ENCODE measurements around the gene BACE2. TPM values are rescaled to one million over a fixed set of nuclear protein-coding genes. Genes with fewer than 3 reads are reported as not detected.

BACE2 gene
- total RNA-seq, 1 donor from 2014 or later, result 16.0 TPM

- TF ChIP-seq CTCF (IDR thresholded peaks at IDR 0.05; ENCODE audit: borderline replicate concordance), result peak; percentile 82
- H3K4me1 ChIP-seq, result peaks cover 5% of the 10 kb centered on the region
- intact Hi-C loops (cut with micrococcal nuclease), result loop anchor here (2.0 kb wide), 1 partner anchor 177 kb away; no protein-coding TSS in a partner anchor
- DNase-seq, result no peak
- H3K9me3 ChIP-seq (replicated peaks), result no peaks in the 10 kb centered on the region
- no peak overlapping the region for H3K4me3 ChIP-seq
- no peaks in the 10 kb centered on the region for H3K36me3 ChIP-seq
- H3K27ac ChIP-seq (replicated peaks), result no peak overlapping the region
- peaks cover 26% of the 10 kb centered on the region for H3K27me3 ChIP-seq (ENCODE audit: low read depth)
Observed at GRCh38 chr21:41283211-41283818, 115.4 kb downstream of the BACE2 start.

GRCh38 chr21:41289431-41289830 is 121.5 kb downstream of the BACE2 start:
- H3K9me3 ChIP-seq (replicated peaks), result no peaks in the 10 kb centered on the region
- no peaks in the 10 kb centered on the region for H3K4me1 ChIP-seq
- intact Hi-C loops (cut with micrococcal nuclease), result no loop called here
- no peak for TF ChIP-seq CTCF (IDR thresholded peaks at IDR 0.05; ENCODE audit: borderline replicate concordance)
- peaks cover 67% of the 10 kb centered on the region for H3K27me3 ChIP-seq (ENCODE audit: low read depth)
- no peak for DNase-seq
- no peaks in the 10 kb centered on the region for H3K36me3 ChIP-seq
- no peak overlapping the region for H3K4me3 ChIP-seq
- H3K27ac ChIP-seq (replicated peaks), result no peak overlapping the region

- TF ChIP-seq CTCF (IDR thresholded peaks at IDR 0.05; ENCODE audit: borderline replicate concordance), result no peak
- Histone ChIP-seq H3K27me3 (ENCODE audit: low read depth) (peaks cover 70% of the 10 kb centered on the region), H3K9me3 (replicated peaks) (no peaks in the 10 kb centered on the region), H3K4me3 (peak overlapping the region; percentile 45), H3K4me1 (no peaks in the 10 kb centered on the region), H3K27ac (replicated peaks) (no peak overlapping the region), H3K36me3 (no peaks in the 10 kb centered on the region)
- intact Hi-C loops (cut with micrococcal nuclease), result no loop called here
- DNase-seq, result no peak
Observed at GRCh38 chr21:41290106-41290799, 122.3 kb downstream of the BACE2 start.

- peaks cover 11% of the 10 kb centered on the region for H3K9me3 ChIP-seq (replicated peaks)
- no peaks in the 10 kb centered on the region for H3K4me1 ChIP-seq
- no peak for TF ChIP-seq CTCF (IDR thresholded peaks at IDR 0.05; ENCODE audit: borderline replicate concordance)
- DNase-seq, result no peak
- intact Hi-C loops (cut with micrococcal nuclease), result no loop called here
- H3K27ac ChIP-seq (replicated peaks), result no peak overlapping the region
- no peaks in the 10 kb centered on the region for H3K36me3 ChIP-seq
- H3K27me3 ChIP-seq (ENCODE audit: low read depth), result peaks cover 76% of the 10 kb centered on the region
- no peak overlapping the region for H3K4me3 ChIP-seq
Observed at GRCh38 chr21:41294548-41295231, 126.7 kb downstream of the BACE2 start.

GRCh38 chr21:41295721-41296254 is 127.8 kb downstream of the BACE2 start:
- Histone ChIP-seq H3K36me3 (no peaks in the 10 kb centered on the region), H3K27ac (replicated peaks) (no peak overlapping the region), H3K27me3 (ENCODE audit: low read depth) (peaks cover 65% of the 10 kb centered on the region), H3K4me1 (no peaks in the 10 kb centered on the region), H3K4me3 (no peak overlapping the region), H3K9me3 (replicated peaks) (peaks cover 21% of the 10 kb centered on the region)
- no peak for DNase-seq
- no peak for TF ChIP-seq CTCF (IDR thresholded peaks at IDR 0.05; ENCODE audit: borderline replicate concordance)
- intact Hi-C loops (cut with micrococcal nuclease), result no loop called here

All from left ventricle myocardium inferior (tissue), 1 donor.